Ovary (tissue), 3 donors: ENCODE measurements around the gene RAB40C.

ENCODE experiments used
- POLR2A ChIP-seq: fragments of 450-650 bp; IDR thresholded peaks from one replicate; pipeline ENCODE4 v1.6.1; 2017; ENCODE audit warnings: antibody characterized with exemption, mild to moderate bottlenecking, moderate library complexity
- TF ChIP-seq, protein P1 (sequence below), 3 donors: fragments of 450-650 bp in 2 of 3; fragments of 200-600 bp in 1 of 3; IDR thresholded peaks; one replicate each; pipeline versions ENCODE4 v1.5.1 to v1.8.0; 2016 to 2022; ENCODE audit warnings: antibody characterized with exemption in 3 of 3, mild to moderate bottlenecking in 1 of 3
- donor health status: DM: no; HTN: no; CAD: no.

DNA sequence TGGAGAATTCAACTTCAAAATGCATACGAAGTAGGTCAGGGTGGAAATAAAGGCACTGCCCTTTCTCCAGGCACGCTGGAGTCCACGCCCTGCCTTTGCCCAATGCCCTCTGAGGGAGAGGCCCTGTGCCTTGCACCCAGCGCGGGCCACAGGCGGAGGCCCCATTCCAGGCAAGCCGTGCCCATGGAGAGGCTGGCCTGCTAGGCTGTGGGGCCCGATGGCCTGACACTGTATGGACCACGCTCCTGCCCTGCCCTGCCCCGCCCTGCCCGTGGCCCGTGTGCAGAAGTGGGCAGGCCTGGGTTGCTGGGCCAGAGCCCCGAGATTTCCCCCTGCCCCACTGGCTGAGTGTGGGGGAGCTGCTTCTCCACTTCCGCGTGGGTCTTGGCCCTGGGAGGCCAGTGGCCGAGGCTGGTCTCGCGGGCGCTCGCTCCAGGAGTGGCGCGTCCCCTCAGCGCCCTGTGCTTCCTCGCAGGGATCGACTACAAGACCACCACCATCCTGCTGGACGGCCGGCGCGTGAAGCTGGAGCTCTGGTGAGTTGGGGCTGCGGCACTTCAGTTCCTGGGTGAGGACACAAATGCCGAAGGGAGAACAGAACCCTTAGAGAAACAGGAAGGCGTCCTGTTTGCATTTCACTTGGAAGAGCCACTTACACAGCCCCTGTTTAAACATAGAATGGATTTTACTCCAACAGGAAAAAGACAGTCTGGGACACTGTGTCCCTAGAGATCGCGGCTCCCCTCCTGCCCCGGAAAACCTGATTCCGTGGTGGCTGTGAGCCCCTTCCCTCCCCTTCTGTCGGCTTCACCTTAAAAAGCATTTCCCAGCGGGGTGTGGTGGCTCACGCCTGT lies 27.1 kb downstream of the RAB40C start:
- TF ChIP-seq, protein P1, sequence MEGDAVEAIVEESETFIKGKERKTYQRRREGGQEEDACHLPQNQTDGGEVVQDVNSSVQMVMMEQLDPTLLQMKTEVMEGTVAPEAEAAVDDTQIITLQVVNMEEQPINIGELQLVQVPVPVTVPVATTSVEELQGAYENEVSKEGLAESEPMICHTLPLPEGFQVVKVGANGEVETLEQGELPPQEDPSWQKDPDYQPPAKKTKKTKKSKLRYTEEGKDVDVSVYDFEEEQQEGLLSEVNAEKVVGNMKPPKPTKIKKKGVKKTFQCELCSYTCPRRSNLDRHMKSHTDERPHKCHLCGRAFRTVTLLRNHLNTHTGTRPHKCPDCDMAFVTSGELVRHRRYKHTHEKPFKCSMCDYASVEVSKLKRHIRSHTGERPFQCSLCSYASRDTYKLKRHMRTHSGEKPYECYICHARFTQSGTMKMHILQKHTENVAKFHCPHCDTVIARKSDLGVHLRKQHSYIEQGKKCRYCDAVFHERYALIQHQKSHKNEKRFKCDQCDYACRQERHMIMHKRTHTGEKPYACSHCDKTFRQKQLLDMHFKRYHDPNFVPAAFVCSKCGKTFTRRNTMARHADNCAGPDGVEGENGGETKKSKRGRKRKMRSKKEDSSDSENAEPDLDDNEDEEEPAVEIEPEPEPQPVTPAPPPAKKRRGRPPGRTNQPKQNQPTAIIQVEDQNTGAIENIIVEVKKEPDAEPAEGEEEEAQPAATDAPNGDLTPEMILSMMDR (IDR thresholded peaks at IDR 0.05): no peak
- no peak for TF ChIP-seq POLR2A
